ENCODE results near the gene ALOX5. TPM values are rescaled to one million over a fixed set of nuclear protein-coding genes. Genes with fewer than 3 reads are reported as not detected.

Gene ALOX5
- total and polyA plus RNA-seq, 10 of the 15 experiments (the other 5 are each of a cell fraction or from before 2014, with no cell fraction given), result 0.43 to 102 (median 34.2) TPM

GRCh38 chr10:45437587-45438465 is 63.8 kb downstream of the ALOX5 start (continued):
- TF ChIP-seq IKZF2 (IDR thresholded peaks at IDR 0.05) (peak; percentile 15 to 40; a peak in 1 of 4 replicates), ZSCAN29 (IDR thresholded peaks at IDR 0.05) (no peak), BACH1 (IDR thresholded peaks at IDR 0.05; ENCODE audit: borderline replicate concordance) (no peak), EP300 (IDR thresholded peaks at IDR 0.05; ENCODE audit: borderline replicate concordance in 1 of 2, control insufficient read depth in 1 of 2, low read depth in 2 of 2, low read length in 2 of 2) (no peak), FOXK2 (IDR thresholded peaks at IDR 0.05) (no peak), SPI1 (IDR thresholded peaks at IDR 0.05; ENCODE audit: borderline replicate concordance, insufficient read depth, low read depth, low read length) (peak; percentile 28; the same call in 1 of the 2 replicates), IKZF1 (conservative IDR thresholded peaks at IDR 0.05) (no peak), RFX5 (IDR thresholded peaks at IDR 0.05; ENCODE audit: low read depth, low read length) (no peak), RELB (IDR thresholded peaks at IDR 0.05; ENCODE audit: low read depth) (0 out of 2 replicates have a peak, but pooled peaks have one; percentile 23), RELA (IDR thresholded peaks at IDR 0.05; ENCODE audit: borderline replicate concordance, partially characterized antibody) (no peak), YBX1 (IDR thresholded peaks at IDR 0.05) (no peak), CBFB (IDR thresholded peaks at IDR 0.05; ENCODE audit: low read depth) (no peak)
